ENCODE results near the gene AUTS2.
A peak's percentile ranks its signal among the peaks of the same experiment; 100 is the strongest.

Gene AUTS2

GRCh38 chr7:69593511-69593910 lies 4.8 kb upstream of the AUTS2 start:
- no peak overlapping the region for H3K4me3 ChIP-seq (ENCODE audit: low read depth, low read length)
- in situ Hi-C loops (cut with HindIII; ENCODE audit: low sequenced_read_pairs): loop anchor here (5.0 kb wide), 1 partner anchor 41 kb away; no protein-coding TSS in a partner anchor
- TF ChIP-seq CTCF (IDR thresholded peaks at IDR 0.05; ENCODE audit: low read depth, low read length, missing control alignments): no peak
- DNase-seq (ENCODE audit: low read depth): no peak

- TF ChIP-seq CTCF (IDR thresholded peaks at IDR 0.05; ENCODE audit: low read depth, low read length, missing control alignments): no peak
- H3K4me3 ChIP-seq (ENCODE audit: low read depth, low read length): no peak overlapping the region
- in situ Hi-C loops (cut with HindIII; ENCODE audit: low sequenced_read_pairs): no loop called here
- no peak for DNase-seq (ENCODE audit: low read depth)
Measured at GRCh38 chr7:69595415-69595814, 2.9 kb upstream of the AUTS2 start.

- TF ChIP-seq CTCF (IDR thresholded peaks at IDR 0.05; ENCODE audit: low read depth, low read length, missing control alignments): no peak
- DNase-seq (ENCODE audit: low read depth): no peak
- in situ Hi-C loops (cut with HindIII; ENCODE audit: low sequenced_read_pairs): no loop called here
- H3K4me3 ChIP-seq (ENCODE audit: low read depth, low read length): no peak overlapping the region
Measured at GRCh38 chr7:69596056-69596455, 2.2 kb upstream of the AUTS2 start.

GRCh38 chr7:69596723-69597277 lies 1.5 kb upstream of the AUTS2 start:
- no peak for DNase-seq (ENCODE audit: low read depth)
- in situ Hi-C loops (cut with HindIII; ENCODE audit: low sequenced_read_pairs): no loop called here
- H3K4me3 ChIP-seq (ENCODE audit: low read depth, low read length): peak overlapping the region; percentile 93
- TF ChIP-seq CTCF (IDR thresholded peaks at IDR 0.05; ENCODE audit: low read depth, low read length, missing control alignments): no peak

- in situ Hi-C loops (cut with HindIII; ENCODE audit: low sequenced_read_pairs): no loop called here
- no peak for TF ChIP-seq CTCF (IDR thresholded peaks at IDR 0.05; ENCODE audit: low read depth, low read length, missing control alignments)
- no peak for DNase-seq (ENCODE audit: low read depth)
- peak overlapping the region; percentile 93 for H3K4me3 ChIP-seq (ENCODE audit: low read depth, low read length)
Measured at GRCh38 chr7:69597278-69598076, 798 bp upstream of the AUTS2 start.

- no peak for TF ChIP-seq CTCF (IDR thresholded peaks at IDR 0.05; ENCODE audit: low read depth, low read length, missing control alignments)
- H3K4me3 ChIP-seq (ENCODE audit: low read depth, low read length): peak overlapping the region; percentile 93
- in situ Hi-C loops (cut with HindIII; ENCODE audit: low sequenced_read_pairs): no loop called here
- DNase-seq (ENCODE audit: low read depth): no peak
Measured at GRCh38 chr7:69598487-69599285, 411 bp downstream of the AUTS2 start.
